Prostate gland (tissue), 2 donors: Measurements from ENCODE around the gene APLF. TPM values are rescaled to one million over a fixed set of nuclear protein-coding genes. Genes with fewer than 3 reads are reported as not detected.

Source experiments
- DNase-seq: peaks from one replicate; pipeline ENCODE4 v3.0.0-alpha.2; 2019; ENCODE audit warnings: low spot score
- H3K27ac ChIP-seq, 2 donors: fragments of 200-600 bp; sonication (generic); 2 replicates each; pipeline ENCODE4 v1.5.1; 2017 to 2019
- H3K27me3 ChIP-seq: fragments of 200-600 bp; sonication (generic); replicated peaks from 2 replicates; pipeline ENCODE4 v1.5.1; 2019; ENCODE audit not compliant: insufficient read depth
- H3K36me3 ChIP-seq, 2 donors: fragments of 200-600 bp; sonication (generic); 1 replicate in 1 of 2; 2 replicates in 1 of 2; pipeline versions ENCODE4 v1.5.1 to v1.8.1; 2017 to 2019
- H3K4me1 ChIP-seq: fragments of 200-600 bp; sonication (generic); replicated peaks from 2 replicates; pipeline ENCODE4 v1.5.1; 2019
- H3K4me3 ChIP-seq, 2 donors: fragments of 200-600 bp; sonication (generic); 2 replicates each; pipeline ENCODE4 v1.5.1; 2017 to 2019
- H3K9me3 ChIP-seq: fragments of 200-600 bp; sonication (generic); 2 replicates; pipeline ENCODE4 v1.5.1; 2017
- POLR2A ChIP-seq: fragments of 450-650 bp; IDR thresholded peaks from one replicate; pipeline ENCODE4 v1.6.1; 2016; ENCODE audit warnings: antibody characterized with exemption, mild to moderate bottlenecking
- POLR2AphosphoS5 ChIP-seq: sonication (generic); formaldehyde crosslinking; IDR thresholded peaks from one replicate; pipeline ENCODE4 v1.6.1; 2017; ENCODE audit warnings: antibody characterized with exemption
- WGBS: methylation state at CpG from one replicate; pipeline ENCODE4 v1.1.5; 2018; 5-methylcytosine and 5-hydroxymethylcytosine counted together
- intact Hi-C: fragments of 100-400 bp; cut with DNase I; formaldehyde crosslinking; loops from one replicate; pipeline ENCODE4 v1.14.2; 2022
- total RNA-seq, 2 donors: library from RNA; depleted of rRNA; stranded (reverse); fragments of >200 nt; gene quantifications; one replicate each; pipeline ENCODE4 v1.1.0, GENCODE V29; 2016
- TF ChIP-seq, protein P1 (sequence below), 4 experiments: fragments of 200-600 bp in 2 of 4; fragments of 450-650 bp in 2 of 4; sonication (generic) in 2 of 4; IDR thresholded peaks; 1 replicate in 3 of 4; 2 replicates in 1 of 4; pipeline ENCODE4 v1.5.1; 2016 to 2019; ENCODE audit warnings: antibody characterized with exemption in 4 of 4, mild to moderate bottlenecking in 2 of 4, moderate library complexity in 2 of 4

APLF gene
- total RNA-seq, 2 donors from 2014 or later: 7.3 to 10.2 TPM

DNA sequence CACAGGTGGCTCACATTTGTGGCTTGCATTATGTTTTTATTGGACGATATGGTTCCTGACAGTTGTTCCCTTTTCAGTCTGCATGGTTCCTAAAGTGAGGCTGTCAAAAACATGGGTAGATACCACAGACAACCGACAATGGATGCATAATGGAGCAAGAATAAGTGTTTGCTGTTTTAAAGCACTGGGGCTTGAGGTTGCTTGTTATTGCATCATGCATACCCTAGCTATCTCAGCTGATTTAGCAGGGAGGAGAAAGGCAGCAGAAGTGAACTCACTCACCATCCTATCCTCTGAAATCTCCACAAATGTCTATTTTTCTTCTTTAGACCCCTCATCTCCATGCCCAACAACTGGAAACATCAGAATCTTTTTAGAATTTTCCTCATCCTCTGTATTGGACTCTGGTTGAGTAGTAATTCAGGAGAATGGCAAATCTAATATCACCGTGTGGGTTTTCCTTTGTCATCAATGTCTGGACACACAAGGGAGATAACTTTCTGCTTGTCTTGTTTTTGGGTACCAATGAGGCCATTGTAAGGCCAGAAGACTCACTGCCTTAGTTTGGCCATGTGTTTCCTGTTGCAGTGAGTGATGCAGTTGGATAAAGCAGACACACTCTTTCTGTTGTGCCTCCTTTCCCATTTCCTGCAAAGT lies 47.0 kb upstream of the APLF start:
- Histone ChIP-seq H3K4me3 (no peak overlapping the region), H3K27ac (no peak overlapping the region), H3K27me3 (no peaks in the 10 kb centered on the region), H3K36me3 (no peaks in the 10 kb centered on the region), H3K9me3 (no peaks in the 10 kb centered on the region), H3K4me1 (no peaks in the 10 kb centered on the region)
- TF ChIP-seq POLR2A: no peak
- TF ChIP-seq POLR2AphosphoS5: no peak
- TF ChIP-seq, protein P1, sequence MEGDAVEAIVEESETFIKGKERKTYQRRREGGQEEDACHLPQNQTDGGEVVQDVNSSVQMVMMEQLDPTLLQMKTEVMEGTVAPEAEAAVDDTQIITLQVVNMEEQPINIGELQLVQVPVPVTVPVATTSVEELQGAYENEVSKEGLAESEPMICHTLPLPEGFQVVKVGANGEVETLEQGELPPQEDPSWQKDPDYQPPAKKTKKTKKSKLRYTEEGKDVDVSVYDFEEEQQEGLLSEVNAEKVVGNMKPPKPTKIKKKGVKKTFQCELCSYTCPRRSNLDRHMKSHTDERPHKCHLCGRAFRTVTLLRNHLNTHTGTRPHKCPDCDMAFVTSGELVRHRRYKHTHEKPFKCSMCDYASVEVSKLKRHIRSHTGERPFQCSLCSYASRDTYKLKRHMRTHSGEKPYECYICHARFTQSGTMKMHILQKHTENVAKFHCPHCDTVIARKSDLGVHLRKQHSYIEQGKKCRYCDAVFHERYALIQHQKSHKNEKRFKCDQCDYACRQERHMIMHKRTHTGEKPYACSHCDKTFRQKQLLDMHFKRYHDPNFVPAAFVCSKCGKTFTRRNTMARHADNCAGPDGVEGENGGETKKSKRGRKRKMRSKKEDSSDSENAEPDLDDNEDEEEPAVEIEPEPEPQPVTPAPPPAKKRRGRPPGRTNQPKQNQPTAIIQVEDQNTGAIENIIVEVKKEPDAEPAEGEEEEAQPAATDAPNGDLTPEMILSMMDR (IDR thresholded peaks at IDR 0.05): no peak
- intact Hi-C loops: no loop called here
- 81% methylated on average over 3 of the region's 3 CpGs for WGBS
- no peak for DNase-seq

DNA sequence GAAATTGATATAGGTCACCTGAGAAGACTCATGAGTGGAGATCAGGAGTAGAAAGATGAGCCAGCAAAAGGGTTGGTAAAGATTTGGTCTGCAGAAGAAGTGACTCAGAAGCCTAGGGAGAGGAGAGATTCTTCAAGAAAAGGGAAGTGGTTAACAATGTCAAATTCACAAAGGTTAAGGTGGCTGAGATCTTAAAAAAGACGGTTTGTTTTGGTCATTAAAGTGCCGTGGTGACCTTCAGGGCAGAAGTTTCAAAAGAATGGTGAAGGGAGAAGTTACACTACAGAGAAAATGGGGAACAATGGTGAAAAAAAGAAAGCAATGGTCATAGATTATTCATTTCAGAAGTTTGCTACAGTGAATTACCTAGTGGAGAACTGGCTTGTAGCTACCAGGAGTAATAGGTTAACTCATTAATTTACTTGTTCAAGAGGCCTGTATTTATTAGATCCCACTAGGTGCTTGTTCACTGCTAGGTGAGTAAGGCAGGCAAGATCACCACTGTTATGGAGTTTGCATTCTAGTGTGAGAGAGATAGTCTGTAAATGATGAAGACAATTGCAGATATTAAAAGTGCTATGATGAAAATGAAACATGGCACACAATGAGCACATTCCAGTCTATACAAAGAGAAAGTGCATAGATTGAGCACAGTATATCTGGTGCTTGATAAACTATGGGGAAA lies 43.3 kb upstream of the APLF start:
- Histone ChIP-seq H3K36me3 (no peaks in the 10 kb centered on the region), H3K4me3 (no peak overlapping the region), H3K27ac (no peak overlapping the region), H3K9me3 (no peaks in the 10 kb centered on the region), H3K27me3 (no peaks in the 10 kb centered on the region), H3K4me1 (no peaks in the 10 kb centered on the region)
- DNase-seq: no peak
- intact Hi-C loops: no loop called here
- TF ChIP-seq POLR2A (no peak), POLR2AphosphoS5 (no peak)
- WGBS: 66% methylated on average over 2 of the region's 2 CpGs

DNA sequence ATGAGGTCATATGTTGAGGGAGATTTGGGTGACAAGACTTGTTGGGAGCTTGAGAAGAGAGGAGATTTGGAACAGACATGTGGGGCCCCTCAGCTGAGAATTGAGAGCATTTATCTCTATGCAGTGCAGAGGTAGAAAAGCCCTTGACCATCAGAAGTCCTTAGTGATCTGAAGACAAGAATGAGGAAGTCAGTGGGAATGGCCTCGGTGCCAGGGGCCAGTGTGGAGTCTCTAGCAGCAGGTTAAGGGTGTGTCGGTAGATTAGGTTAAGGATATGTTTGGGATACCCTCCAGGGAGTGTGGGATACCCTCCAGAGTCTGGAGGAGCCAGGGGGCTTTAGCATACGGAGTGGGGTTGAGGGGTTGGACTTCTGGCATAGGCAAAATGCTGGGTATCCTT lies 41.9 kb upstream of the APLF start:
- TF ChIP-seq, protein P1 (IDR thresholded peaks at IDR 0.05): no peak
- TF ChIP-seq POLR2A (no peak), POLR2AphosphoS5 (no peak)

DNA sequence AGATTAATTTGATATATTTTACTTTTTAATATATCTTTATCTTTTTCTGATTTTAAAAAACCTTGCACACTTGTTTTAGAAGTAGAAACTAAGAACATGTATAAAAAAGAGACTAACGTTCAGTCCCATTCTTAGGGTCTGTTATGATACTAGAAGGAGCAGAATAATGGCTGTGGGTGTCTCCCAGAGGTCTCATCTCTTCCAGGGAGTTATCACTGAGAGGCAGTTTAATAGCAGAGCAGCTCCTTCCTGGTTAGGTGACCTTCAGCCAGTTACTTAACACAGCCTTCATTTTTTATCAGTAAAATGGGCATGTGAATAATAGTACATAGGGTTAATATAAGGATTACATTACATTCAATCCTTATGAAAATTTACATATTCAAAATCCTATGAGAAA lies 40.9 kb upstream of the APLF start:
- no peak for DNase-seq
- intact Hi-C loops: no loop called here
- Histone ChIP-seq H3K4me1 (no peaks in the 10 kb centered on the region), H3K27me3 (no peaks in the 10 kb centered on the region), H3K27ac (no peak overlapping the region), H3K4me3 (no peak overlapping the region), H3K9me3 (no peaks in the 10 kb centered on the region), H3K36me3 (no peaks in the 10 kb centered on the region)
- TF ChIP-seq POLR2A: no peak
- TF ChIP-seq, protein P1 (IDR thresholded peaks at IDR 0.05): no peak
- no peak for TF ChIP-seq POLR2AphosphoS5
- 88% methylated on average over 1 of the region's 1 CpG for WGBS

More for the DNA sequence above, 41.9 kb upstream of the APLF start:
- Histone ChIP-seq H3K4me1 (no peaks in the 10 kb centered on the region), H3K27me3 (no peaks in the 10 kb centered on the region), H3K27ac (no peak overlapping the region), H3K36me3 (no peaks in the 10 kb centered on the region), H3K9me3 (no peaks in the 10 kb centered on the region), H3K4me3 (no peak overlapping the region)
- WGBS: 87% methylated on average over 3 of the region's 3 CpGs
- intact Hi-C loops: no loop called here
- DNase-seq: no peak

DNA sequence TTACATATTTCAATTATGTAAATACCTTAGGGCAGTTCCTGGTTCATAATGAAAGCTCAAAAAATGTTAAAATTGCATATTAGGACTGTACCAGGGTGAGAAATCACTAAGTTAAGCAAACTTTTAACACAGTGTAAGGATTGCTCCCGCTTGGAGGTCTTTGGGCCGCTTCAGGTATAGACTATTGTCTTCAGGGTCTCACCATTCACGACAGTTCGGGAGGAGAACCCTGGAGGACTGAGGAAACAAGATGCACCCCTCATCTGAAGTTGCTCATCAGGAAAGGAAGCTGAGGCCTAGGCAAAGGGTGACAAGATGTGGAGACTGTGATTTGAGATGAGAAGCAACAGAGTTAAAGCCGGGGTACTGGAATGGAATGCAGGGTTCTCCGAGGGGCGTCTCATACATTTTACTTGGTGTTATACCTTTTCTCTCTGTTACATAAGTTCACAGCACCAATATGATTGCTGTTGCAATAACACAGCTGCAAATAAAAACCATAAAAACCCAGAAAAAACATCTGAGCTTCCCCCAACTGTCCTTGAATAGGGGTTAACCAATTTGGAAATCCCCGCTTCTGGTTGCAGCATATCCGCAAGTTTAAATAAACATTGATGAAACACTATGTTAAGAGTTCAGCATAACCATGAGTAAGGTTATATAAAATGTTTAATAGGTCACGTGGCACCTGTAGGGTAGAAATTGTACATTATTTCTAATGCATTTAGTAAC lies 40.4 kb upstream of the APLF start:
- intact Hi-C loops: no loop called here
- no peaks in the 10 kb centered on the region for H3K36me3 ChIP-seq
- no peak overlapping the region for H3K4me3 ChIP-seq
- H3K27ac ChIP-seq: no peak overlapping the region
- WGBS: 68% methylated on average over 10 of the region's 10 CpGs
- H3K27me3 ChIP-seq: no peaks in the 10 kb centered on the region
- H3K9me3 ChIP-seq: no peaks in the 10 kb centered on the region
- no peak for DNase-seq
- TF ChIP-seq POLR2A: no peak
- TF ChIP-seq, protein P1 (IDR thresholded peaks at IDR 0.05): no peak
- no peak for TF ChIP-seq POLR2AphosphoS5
- H3K4me1 ChIP-seq: no peaks in the 10 kb centered on the region
